GM10847 (cell line): ENCODE measurements around the gene TMEM272.

Experiments
- POLR2A ChIP-seq: IDR thresholded peaks from 2 replicates; pipeline ENCODE4 v1.6.1; 2011; ENCODE audit not compliant: insufficient read length; ENCODE audit errors: extremely low read depth

TMEM272 gene

DNA sequence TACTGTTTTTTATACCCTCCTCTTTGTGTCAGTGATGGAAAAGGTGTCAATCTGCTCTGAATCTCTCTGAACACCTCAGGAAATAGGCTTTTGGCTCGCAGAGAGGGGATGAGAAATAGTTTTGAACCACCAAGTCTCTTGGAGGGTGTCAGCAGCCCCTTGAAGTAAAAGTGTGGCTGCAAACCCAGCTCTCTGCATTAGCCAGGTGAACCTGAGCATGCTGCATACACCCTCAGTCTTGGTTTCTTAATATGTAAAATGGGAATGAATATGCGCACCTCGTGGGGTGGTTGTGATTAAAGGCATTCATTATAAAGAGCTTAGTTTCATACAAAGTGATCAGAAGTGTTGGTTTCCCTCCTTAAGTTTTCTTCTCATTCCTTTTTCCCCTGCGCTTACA is 39.7 kb downstream of the TMEM272 start:
- no peak for TF ChIP-seq POLR2A

DNA sequence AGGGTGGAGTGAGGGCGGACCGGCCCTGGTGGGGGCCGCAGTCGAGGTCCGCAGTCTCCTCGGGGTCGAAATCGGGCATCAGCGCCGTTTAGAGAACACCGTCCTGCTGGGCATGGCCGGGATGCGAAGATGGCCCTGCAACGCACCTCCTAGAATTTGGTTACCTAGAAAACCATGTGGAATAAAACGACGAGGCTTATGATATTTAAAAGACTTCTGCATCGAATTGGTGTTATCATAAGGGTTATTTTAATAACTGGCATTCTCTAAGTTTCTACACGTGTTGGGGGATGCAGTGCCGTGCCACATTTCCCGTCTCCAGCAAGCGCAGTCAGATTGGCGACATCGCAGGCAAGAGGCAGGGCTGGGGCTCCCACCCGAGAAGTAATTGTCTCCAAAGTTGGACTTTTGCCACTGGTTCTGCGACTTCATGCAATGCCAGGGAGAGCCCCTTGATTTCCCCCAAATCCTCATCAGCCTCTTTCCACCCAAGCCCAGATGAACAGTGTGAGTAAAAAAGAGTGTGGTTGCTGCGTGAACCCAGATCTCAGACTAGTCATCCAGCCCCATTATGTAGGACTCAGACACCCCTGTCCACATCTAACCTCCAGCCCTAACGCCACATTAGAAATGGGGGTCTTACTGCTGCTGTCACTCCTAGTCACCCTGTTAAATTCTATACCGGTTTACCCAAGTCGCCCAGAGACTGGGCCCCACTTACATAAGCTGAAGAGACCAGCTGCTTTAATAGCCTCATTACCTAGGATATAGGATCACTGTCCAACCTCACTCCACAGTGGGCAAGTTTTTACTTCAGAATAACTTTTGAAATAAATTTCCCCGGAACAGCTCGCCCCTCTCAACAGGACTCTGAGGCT is 40.4 kb downstream of the TMEM272 start:
- peak; percentile 28 for TF ChIP-seq POLR2A

DNA sequence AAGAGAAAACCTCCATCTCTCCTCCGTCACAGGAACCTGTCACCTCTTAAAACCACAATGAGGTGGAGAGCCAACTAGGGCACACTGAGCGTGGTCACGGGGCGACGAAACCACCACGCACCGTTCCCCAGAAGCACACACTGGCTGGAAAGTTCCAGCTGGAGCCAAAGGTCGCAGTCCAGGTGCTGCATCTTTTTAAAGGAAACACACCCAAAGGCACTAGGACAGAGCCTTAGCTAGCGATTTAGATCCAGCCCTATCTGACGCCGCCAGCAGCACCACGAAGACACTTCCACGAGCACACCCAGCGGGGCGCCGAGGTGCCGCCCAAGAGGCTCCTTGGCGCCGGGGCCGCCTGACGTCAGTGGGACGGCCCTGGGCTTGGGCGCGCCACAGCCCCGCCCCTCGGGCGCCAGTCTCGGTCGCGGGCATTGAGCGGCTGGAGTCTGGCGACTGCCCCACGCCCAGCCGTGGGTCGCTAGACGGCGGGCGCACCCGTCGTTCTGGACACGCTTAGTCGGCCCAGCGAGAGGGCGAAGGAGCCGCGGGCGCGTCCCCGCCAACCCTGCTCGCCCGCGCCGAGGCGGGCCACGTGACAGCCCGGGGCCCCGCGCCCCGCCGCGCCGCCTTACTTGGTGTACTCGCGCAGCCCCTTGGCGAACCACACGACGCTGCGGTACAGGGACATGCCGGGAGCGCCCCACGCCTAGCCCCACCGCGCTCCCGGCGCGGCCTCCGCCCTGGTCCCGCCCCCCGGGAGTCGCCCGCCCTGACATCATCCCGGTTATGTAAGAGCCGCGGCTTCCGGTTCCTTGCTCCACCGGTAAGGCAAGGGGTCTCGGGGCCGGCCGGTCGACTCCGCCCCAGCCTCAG is 41.3 kb downstream of the TMEM272 start, which contains the start of gene DHRS12:
Gene DHRS12, minus strand, starts transcription at position 742 of the 873 bp plus-strand sequence. CDS start 4,504 bp downstream, outside the sequence.
- peak; percentile 49 for TF ChIP-seq POLR2A

DNA sequence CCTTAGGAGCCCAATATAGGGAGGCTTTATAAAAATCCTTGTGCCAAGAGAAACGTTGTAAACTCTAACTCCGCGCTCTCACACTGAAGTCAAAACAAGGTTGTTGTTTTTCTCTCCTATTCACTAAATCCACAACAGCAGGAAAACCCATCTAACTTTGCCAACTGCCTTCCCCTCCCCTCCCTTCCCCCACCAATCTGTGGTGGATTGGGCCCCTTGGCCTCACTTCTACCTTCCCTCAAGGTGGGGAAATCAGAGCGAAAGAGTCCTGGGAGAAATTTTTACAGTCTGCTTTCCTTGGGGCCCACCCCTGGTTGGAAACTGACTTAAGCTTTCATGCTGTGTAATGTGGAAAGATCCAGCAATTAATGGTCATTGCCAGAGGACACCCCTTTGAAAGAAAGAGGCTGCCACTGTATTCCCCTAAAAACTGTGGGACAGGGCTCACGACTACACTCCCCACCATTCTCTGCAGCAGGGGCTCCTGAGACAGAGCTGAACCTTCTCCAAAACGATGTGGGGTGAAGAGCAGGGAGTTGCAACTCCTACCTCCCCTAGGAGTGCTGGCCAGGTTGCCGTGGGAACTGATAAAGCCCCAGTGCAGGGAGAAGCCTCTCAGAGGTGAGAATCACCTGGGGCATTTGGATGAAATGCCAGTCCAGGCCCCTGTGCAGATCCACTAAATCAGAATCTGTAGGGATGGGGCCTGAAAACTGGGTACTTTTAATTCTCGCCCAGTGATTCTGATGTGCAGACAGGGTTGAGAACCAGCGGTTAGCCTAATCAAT is 42.2 kb downstream of the TMEM272 start:
- TF ChIP-seq POLR2A, result no peak

DNA sequence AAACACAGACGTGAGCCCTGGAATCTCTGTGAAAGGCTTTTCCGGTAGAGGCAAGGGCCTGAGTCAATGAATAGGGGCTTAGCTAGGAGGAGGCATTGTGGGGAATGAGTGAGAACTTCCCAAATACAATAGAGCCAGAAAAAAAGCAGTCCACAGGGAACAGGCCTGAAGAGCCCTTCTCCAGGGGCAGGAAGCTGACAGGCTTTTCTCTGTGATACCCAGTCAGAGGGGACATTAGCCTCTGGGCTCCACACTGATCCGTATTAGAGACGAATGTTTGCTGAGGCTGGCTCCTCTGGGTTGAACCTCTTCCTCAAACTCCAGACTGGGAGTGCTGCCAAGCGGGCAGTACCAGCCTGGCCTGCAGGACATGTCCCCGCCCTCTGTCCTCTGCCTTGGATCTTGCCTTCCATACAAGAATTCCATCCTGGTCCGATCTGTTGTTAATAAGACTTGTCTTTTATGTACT is 43.3 kb downstream of the TMEM272 start:
- TF ChIP-seq POLR2A, result no peak

DNA sequence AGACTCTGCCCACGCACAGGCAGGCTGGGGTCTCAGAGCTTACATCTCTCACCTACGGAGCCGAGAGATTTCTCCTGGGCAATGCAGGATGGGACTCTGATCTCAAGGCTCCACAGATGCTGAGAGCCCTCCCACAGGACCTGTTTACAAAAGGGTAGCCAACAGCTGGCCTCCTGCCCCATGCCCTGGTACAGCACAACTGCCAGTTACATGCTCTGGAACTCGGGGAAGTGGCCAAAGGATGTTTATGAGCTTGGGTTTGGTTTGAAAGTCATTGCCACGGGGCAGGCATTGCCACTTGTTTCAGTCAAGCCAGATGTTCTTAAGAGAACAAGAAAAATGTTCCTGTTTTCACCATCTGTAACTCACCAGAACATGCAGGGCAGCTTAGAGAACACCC is 44.5 kb downstream of the TMEM272 start:
- TF ChIP-seq POLR2A, result no peak

DNA sequence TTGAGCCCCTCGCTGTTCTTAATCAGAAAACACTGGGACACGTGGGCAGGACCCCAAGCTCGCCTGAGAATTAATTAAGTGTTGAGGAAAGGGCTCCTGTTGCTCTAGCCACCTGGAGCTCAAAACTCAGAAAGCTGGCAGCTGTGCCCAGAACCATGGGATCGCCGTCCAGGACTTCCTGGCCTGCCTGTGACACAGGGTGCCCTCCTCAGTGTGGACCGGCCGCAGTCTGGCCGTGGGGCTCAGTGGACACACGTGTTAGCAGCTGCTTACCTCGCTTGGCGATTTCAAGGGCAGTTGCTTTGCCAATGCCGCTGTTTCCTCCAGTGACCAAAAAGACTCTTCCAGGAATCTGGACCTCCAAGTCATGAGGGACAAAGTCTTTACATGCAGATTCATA is 45.7 kb downstream of the TMEM272 start:
- no peak for TF ChIP-seq POLR2A

DNA sequence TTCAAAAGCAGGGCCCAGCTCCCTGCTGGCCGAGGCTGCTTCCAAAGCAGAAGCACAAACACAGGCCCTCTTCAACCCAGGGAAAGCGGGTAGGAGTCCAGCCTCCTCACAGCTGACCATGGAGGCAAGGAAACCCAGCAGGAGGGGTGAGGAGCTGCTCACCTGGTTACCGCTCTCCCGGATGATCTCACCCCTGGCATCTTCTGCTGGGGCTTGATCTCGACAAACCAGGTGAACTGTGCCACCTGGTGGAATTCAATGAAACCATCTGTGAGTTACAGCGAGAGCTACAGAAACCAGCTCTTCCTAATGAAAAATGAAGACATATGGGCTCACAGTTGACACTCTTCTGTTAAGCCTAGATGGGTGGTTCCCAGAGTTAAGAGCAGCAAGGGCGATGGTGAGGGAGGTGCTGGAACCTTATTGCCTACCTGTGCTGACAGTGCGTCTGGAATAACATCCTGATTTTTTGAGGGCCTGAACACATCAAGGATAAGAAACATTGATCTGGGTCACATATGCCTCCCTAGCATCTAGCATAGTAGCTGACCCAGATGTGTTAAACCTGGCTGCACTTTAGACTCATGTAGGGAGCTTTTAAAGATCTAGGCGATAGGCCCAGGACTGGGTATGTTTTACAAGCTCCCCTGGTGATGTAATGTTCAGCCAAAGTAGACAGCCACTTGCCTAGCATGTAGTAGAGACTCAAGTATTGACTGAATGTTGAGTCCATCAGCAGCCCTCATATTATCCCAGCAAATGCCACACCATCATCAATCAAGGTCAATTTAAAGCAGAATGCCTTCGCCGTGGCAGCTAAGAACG is 47.1 kb downstream of the TMEM272 start:
- no peak for TF ChIP-seq POLR2A

DNA sequence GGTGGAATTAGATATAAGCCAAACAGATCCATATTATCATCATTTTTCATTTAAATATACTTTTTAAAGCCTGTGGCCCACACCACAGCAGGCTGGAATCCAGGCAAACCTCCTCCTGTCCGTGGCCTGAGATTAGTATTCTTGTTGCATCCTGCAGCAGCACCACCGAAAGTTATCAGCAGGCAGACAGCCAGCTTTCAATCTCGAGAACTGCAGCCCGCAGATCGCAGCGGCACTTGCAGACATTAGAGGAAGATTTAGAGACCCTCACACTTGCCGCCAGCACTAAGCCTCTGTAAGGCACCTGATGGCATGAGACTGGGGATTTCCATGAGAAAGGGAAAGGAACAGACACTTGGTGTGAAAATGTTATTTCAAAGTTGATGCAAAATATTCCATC is 48.4 kb downstream of the TMEM272 start:
- TF ChIP-seq POLR2A, result no peak

DNA sequence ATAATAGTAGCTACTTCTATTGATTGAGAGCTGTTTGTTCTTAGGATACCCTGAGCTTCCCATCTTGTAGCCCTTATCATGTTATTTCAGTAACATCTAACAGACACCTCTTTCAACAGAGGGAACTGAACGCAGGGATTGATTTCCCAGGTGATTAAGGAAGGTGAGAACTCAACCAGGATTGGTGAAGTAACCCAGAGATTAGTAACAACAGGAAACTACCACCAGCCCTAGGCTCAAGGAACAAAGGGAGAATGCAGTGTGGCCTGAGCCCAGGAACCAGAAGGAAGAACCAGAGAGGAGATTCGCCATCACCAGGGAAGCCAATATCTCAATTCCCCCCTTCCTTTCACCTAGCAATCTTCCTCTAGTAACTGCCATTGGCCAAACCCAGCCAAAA is 49.6 kb downstream of the TMEM272 start:
- no peak for TF ChIP-seq POLR2A

DNA sequence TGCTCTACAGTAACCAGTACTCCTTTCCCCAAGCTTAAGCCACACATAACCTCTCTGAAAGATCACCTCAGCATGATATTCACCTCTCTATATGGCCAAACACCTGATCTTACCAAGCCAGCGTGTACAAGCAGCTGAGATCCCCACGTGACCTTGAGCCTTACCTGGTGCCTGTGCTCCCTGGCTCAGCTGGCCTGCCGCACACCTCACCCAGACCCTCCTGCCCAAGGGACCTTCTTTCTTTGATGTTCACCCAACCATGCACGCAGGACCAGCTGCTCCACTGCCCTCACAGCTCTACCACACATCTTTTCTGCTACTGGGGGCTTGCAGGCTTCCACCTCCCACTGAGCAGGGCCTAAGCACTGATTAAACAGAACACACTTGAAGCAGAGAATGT is 50.0 kb downstream of the TMEM272 start:
- TF ChIP-seq POLR2A, result no peak

DNA sequence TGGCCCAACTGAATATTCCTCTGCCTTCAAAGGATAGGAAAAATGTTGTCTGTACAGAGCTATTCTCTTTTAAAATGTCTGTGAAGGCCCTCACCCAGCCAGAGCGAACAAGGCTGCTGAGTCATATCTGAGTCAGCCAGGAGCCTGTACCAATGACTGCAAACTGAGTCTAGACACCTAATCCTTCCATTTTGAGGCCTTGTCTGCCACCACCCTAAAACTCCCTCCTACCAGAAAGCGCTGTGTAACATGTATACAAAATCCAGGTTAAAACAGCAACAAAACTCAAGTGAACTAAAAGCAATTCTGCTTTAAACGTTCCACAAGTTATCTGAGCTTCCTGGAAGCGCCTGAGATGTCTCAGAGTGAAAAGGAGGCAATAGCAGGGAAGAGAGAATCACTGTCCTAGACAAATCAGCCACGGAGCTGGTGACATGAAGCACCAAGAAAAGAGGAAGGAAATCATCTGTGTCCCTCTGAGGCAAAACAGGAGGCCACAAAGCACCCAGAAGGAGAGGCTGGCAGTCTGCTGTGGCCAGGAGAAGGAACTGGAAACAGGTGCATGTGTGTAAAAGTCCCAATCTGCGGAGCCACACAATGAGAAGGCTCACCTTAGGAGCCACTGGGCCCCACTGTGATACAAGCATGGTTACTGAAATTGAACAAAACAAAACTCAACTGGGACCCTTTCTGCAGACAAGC is 51.3 kb downstream of the TMEM272 start:
- no peak for TF ChIP-seq POLR2A

DNA sequence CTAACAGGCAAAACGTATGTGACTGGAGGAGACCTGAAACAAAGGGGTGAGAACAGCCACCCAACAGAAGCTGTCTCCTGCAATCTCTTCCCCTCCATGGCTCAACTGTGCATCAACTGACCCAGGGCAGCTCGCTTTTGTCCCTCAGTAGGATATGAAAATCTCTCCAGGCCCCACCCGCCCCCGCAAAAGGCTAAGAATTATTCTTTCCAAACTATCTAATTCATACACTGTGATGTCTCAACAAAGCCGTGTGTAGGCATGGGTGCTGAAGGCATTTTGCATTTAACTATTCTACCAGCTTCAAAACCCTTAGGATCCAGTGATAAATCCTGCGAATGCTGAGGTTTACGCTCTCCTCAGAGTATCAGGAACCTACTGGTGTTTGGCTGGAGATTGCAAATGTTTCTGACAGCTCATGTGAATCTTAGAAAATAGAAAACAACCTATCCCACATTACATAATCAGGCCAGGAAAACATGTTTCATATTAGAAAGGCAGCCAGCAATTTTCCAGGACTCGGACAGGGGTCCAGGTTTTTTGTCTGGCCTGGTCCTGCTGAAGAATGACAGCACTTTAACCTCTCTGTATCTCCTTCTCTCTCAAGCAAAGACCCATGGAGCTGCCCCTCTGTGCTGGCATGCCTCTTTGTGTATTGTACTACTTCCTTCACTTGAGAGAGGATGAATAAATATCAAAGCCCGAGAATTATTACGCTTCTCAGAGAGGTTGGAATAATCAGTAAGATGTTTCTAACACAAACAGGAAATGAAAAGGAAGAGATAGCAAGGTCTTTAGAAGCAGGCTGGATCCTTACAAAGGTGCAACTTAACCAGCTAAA is 58.3 kb downstream of the TMEM272 start:
- no peak for TF ChIP-seq POLR2A
